GM23248 (cell line): ENCODE results near the gene NHERF1.

Experiments
- EZH2 ChIP-seq: fragments of 200-600 bp; sonication (generic); IDR thresholded peaks from 2 replicates; pipeline ENCODE4 v1.6.1; 2018; ENCODE audit warnings: antibody characterized with exemption, mild to moderate bottlenecking; ENCODE audit not compliant: insufficient read depth, poor library complexity, severe bottlenecking
- EZH2phosphoT487 ChIP-seq: fragments of 200-600 bp; sonication (generic); IDR thresholded peaks from 2 replicates; pipeline ENCODE4 v1.6.1; 2018; ENCODE audit warnings: antibody characterized with exemption, moderate library complexity, mild to moderate bottlenecking, low read depth; ENCODE audit not compliant: insufficient read depth

DNA sequence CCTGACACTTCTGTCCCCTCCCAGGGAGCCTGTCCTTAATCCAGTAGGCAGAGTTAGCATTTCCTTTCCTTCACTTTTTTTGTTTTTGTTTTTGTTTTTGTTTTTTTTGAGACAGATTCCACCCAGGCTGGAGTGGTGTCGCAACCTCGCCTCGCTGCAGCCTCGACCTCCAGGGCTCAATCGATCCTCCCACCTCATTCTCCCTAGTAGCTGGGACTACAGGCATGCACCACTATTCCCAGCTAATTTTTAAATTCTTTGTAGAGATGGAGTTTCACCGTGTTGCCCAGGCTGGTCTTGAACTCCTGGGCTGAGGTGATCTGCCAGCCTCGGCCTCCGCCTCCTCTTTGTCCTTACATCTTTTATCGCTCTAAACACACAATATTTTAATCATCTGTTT, 4.0 kb downstream of the NHERF1 start:
- TF ChIP-seq EZH2 (no peak), EZH2phosphoT487 (no peak)
